Ishikawa (cell line): ENCODE results near the gene GMNC.

Source experiments
- CEBPB ChIP-seq: IDR thresholded peaks from 2 replicates; pipeline ENCODE4 v1.6.1; 2012
- CREB1 ChIP-seq: IDR thresholded peaks from 2 replicates; pipeline ENCODE4 v1.6.1; 2012; ENCODE audit warnings: low read depth
- EGR1 ChIP-seq: IDR thresholded peaks from 2 replicates; pipeline ENCODE4 v1.6.1; 2012
- EP300 ChIP-seq: IDR thresholded peaks from 2 replicates; pipeline ENCODE4 v1.6.1; 2012; ENCODE audit warnings: borderline replicate concordance
- FOXM1 ChIP-seq: IDR thresholded peaks from 2 replicates; pipeline ENCODE4 v1.6.1; 2012; ENCODE audit warnings: low read depth, borderline replicate concordance
- NFIC ChIP-seq: IDR thresholded peaks from 2 replicates; pipeline ENCODE4 v1.6.1; 2012
- RAD21 ChIP-seq: IDR thresholded peaks from 2 replicates; pipeline ENCODE4 v1.6.1; 2012; ENCODE audit warnings: low read depth
- TAF1 ChIP-seq: IDR thresholded peaks from 2 replicates; pipeline ENCODE4 v1.6.1; 2012; ENCODE audit warnings: low read depth, mild to moderate bottlenecking
- TCF12 ChIP-seq: IDR thresholded peaks from 2 replicates; pipeline ENCODE4 v1.6.1; 2012; ENCODE audit warnings: low read depth
- TEAD4 ChIP-seq: IDR thresholded peaks from 2 replicates; pipeline ENCODE4 v1.6.1; 2012
- USF1 ChIP-seq: IDR thresholded peaks from 2 replicates; pipeline ENCODE4 v1.6.1; 2012
- YY1 ChIP-seq: IDR thresholded peaks from 2 replicates; pipeline ENCODE4 v1.6.1; 2012; ENCODE audit warnings: low read depth
- ZBTB7A ChIP-seq: IDR thresholded peaks from 2 replicates; pipeline ENCODE4 v1.6.1; 2012; ENCODE audit warnings: low read depth
- TF ChIP-seq, protein P1 (sequence below): IDR thresholded peaks from 2 replicates; pipeline ENCODE4 v1.6.1; 2012; ENCODE audit warnings: low read depth, mild to moderate bottlenecking
- TF ChIP-seq, protein P2 (sequence below): IDR thresholded peaks from 2 replicates; pipeline ENCODE4 v1.6.1; 2012

GMNC gene

DNA sequence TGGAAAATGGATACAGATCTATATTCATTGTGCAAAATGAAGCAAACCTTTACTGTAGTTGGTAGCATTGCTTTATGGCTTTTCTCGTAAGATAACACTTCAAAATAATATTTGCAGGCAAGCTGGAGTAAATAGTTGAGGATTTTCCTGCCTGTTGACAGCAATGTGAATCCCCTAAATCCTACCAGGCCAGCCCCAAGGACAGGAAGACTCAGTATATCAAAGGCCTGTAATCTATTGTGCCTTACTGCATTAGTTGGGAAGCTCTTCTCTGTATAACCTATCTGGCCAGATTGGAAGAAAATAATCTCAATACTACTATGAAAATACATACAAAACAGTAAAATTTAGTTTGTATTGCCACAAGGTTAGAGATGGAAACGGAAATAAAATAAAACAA is 4.6 kb upstream of the GMNC start:
- TF ChIP-seq CEBPB (no peak), TEAD4 (no peak), EGR1 (no peak), EP300 (no peak)
- TF ChIP-seq, protein P1, sequence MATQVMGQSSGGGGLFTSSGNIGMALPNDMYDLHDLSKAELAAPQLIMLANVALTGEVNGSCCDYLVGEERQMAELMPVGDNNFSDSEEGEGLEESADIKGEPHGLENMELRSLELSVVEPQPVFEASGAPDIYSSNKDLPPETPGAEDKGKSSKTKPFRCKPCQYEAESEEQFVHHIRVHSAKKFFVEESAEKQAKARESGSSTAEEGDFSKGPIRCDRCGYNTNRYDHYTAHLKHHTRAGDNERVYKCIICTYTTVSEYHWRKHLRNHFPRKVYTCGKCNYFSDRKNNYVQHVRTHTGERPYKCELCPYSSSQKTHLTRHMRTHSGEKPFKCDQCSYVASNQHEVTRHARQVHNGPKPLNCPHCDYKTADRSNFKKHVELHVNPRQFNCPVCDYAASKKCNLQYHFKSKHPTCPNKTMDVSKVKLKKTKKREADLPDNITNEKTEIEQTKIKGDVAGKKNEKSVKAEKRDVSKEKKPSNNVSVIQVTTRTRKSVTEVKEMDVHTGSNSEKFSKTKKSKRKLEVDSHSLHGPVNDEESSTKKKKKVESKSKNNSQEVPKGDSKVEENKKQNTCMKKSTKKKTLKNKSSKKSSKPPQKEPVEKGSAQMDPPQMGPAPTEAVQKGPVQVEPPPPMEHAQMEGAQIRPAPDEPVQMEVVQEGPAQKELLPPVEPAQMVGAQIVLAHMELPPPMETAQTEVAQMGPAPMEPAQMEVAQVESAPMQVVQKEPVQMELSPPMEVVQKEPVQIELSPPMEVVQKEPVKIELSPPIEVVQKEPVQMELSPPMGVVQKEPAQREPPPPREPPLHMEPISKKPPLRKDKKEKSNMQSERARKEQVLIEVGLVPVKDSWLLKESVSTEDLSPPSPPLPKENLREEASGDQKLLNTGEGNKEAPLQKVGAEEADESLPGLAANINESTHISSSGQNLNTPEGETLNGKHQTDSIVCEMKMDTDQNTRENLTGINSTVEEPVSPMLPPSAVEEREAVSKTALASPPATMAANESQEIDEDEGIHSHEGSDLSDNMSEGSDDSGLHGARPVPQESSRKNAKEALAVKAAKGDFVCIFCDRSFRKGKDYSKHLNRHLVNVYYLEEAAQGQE: no peak
- TF ChIP-seq, protein P2, sequence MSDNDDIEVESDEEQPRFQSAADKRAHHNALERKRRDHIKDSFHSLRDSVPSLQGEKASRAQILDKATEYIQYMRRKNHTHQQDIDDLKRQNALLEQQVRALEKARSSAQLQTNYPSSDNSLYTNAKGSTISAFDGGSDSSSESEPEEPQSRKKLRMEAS: no peak

DNA sequence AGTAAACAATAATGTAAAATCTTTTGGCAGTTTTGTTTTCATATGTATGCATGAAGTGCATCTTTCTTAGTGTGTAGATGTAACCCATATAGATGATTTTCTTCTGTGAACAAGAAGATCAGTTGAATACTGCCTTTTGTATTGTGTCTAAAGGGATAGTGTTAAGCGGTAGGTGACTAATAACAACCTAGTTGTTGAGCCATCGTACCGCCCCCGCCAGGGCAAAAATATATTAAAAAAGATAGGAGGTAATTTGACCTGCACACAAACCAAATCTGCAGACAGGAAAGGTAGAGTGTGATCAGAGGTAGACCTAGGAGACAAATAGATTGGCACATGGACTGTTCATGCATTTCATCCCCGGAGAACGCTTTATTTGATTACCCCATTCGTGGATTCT is 3.3 kb upstream of the GMNC start:
- TF ChIP-seq TEAD4 (no peak), RAD21 (0 out of 2 replicates have a peak, but pooled peaks have one; percentile 13)

DNA sequence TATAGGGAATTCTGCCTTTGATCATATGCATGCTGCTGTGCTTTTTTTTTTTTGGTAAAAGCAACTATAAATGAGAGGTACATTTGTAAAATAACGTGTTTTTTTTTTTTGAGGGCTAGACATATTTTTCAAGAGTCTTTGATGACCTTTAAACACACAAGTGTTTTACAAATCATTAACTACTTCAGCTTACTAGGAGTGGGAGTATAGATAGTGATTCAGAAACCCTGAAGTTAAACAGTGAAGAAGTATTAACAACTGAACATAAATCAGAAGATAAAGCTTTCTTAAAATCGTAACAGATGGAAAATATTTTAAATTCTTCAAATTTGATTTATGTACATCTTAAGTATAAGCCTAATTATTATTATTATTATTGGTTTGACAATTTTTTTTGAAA is 2.9 kb upstream of the GMNC start:
- TF ChIP-seq RAD21 (no peak), ZBTB7A (no peak), CREB1 (no peak), USF1 (no peak)
- TF ChIP-seq, protein P2: no peak

- TF ChIP-seq EP300 (no peak), TEAD4 (no peak), CREB1 (no peak)
Observed at GRCh38 chr3:190864002-190864401, 1.5 kb upstream of the GMNC start.

DNA sequence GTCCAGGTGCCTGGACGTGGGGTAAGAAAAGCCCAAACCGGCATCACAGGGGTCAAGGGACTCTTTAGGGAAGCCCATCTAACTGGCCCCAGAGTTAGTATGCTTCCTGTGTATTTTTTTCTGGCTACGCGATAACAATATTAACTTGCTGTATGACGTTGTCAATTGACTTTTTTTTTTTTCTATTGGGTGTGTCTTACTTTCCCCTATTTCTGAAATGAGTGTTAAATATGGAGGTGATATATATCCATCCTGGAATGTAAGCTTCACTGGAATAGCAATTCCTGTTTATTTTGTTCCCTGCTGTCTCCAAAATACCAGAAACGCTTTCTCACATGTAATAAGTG is 598 bp upstream of the GMNC start:
- TF ChIP-seq NFIC (no peak), CREB1 (no peak; the same call in 1 of the 2 replicates), TEAD4 (no peak), YY1 (no peak), RAD21 (no peak), ZBTB7A (no peak), FOXM1 (no peak), EP300 (no peak), TAF1 (no peak), TCF12 (no peak), USF1 (no peak), EGR1 (no peak)
- TF ChIP-seq, protein P2: no peak
- TF ChIP-seq, protein P1: no peak

DNA sequence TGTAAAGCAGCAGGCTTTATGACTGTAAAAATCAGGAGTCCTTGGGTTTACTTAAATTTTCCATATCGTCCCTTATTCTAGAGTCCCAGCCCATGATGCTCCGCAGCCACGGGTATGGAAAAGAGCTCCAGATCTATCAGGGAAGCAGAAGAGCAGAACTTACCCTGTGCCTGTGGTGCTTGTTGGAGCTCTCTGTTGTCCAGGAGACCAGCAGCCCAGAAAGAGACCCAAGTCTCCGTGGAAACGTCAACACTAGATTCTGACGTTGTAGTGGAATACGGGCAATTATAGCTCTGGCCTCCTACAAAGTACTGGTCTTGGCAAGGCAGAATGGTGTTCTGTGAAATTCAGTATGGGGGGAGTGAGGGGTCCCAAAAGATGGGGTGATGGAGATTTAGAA is 2.0 kb downstream of the GMNC start:
- TF ChIP-seq TAF1 (no peak), EGR1 (no peak), TCF12 (no peak), YY1 (no peak), CEBPB (no peak), EP300 (no peak), FOXM1 (no peak), TEAD4 (no peak), NFIC (no peak), ZBTB7A (no peak), CREB1 (no peak)
- TF ChIP-seq, protein P2: no peak

DNA sequence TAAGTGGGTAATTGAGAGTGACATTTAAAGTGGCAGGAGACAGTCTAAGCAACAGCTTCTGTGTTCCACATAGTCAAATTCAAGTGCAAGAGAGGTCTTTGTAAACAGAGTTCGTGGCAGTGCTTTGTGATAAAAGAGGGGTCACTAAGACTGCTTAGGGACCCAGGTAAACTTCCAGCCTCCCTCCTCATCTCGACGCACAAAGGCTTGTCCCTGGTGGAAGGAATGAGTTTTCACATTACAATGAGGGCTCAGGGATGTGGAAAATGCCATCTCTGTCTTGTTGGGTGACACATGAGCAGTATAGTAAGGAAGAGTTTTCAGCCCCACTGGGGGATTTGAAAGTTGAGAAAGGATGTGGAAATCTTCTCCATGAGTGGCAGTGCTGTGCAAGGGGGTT is 7.3 kb downstream of the GMNC start:
- TF ChIP-seq CREB1 (no peak), FOXM1 (no peak), TCF12 (no peak), YY1 (no peak), TAF1 (no peak), USF1 (no peak)
- TF ChIP-seq, protein P1: no peak
- TF ChIP-seq, protein P2: no peak
